Measurements from ENCODE around the gene LGALS8. TPM values are rescaled to one million over a fixed set of nuclear protein-coding genes. Genes with fewer than 3 reads are reported as not detected.
"Not testable (repeated sequence)": the region's sequence is repeated elsewhere in the genome, so short reads cannot be mapped to it uniquely, and the experiment has no call there.

The LGALS8 gene
- 10 to 100 TPM; 27.4 to 37.5 (median 35.0) TPM for total RNA-seq (2021; fragmentation: NEBNext Ultra II Directional; extraction: Animal tissue kit (Norgen Biotek cat#: 25700))
- long read RNA-seq, full-length matches to known transcripts, result 10 of 18 reads
- long read RNA-seq, partial matches to known transcripts, result 5 of 18 reads
- long read RNA-seq, other reads (novel, unspliced or antisense), result 3 of 18 reads

DNA sequence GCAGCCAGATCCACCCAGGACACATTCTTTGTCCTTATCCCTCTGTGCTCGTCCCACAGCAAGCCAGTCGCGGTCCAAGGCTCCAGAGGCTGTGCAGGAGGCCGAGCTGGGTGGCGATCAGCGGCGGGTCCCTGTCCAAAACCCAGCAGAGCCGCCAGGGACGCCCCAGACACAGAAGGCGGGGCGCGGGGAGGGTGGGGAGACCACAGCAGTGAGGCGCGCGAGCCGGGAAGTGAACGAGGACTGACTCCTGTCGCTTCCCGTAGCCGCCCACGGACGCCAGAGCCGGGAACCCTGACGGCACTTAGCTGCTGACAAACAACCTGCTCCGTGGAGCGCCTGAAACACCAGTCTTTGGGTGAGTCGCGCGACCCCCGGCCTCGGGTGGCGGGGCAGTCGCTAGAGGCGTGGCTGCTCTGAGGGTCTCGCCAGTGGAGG lies at the start of gene LGALS8:
Gene LGALS8 (plus strand): TSS at position 279 of the 438 bp plus-strand sequence. CDS start 2,089 bp downstream, outside the sequence.
- Mint-ChIP-seq H3K9me3 (no peaks in the 10 kb centered on the region), H3K4me3 (peak within 1 kb of the TSS; percentile 99), H3K4me1 (ENCODE audit: low read depth) (peaks cover 20% of the 10 kb centered on the region), H3K27ac (peak within 1 kb of the TSS; percentile 93), H3K36me3 (ENCODE audit: low read depth) (no peaks in the 10 kb centered on the region; the same call in 1 of the 2 replicates), H3K27me3 (ENCODE audit: insufficient read depth) (peaks cover 5% of the 10 kb centered on the region)
- DNase-seq, result peak; percentile 82
- TF ChIP-seq, protein P1, sequence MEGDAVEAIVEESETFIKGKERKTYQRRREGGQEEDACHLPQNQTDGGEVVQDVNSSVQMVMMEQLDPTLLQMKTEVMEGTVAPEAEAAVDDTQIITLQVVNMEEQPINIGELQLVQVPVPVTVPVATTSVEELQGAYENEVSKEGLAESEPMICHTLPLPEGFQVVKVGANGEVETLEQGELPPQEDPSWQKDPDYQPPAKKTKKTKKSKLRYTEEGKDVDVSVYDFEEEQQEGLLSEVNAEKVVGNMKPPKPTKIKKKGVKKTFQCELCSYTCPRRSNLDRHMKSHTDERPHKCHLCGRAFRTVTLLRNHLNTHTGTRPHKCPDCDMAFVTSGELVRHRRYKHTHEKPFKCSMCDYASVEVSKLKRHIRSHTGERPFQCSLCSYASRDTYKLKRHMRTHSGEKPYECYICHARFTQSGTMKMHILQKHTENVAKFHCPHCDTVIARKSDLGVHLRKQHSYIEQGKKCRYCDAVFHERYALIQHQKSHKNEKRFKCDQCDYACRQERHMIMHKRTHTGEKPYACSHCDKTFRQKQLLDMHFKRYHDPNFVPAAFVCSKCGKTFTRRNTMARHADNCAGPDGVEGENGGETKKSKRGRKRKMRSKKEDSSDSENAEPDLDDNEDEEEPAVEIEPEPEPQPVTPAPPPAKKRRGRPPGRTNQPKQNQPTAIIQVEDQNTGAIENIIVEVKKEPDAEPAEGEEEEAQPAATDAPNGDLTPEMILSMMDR (IDR thresholded peaks at IDR 0.05), result no peak

DNA sequence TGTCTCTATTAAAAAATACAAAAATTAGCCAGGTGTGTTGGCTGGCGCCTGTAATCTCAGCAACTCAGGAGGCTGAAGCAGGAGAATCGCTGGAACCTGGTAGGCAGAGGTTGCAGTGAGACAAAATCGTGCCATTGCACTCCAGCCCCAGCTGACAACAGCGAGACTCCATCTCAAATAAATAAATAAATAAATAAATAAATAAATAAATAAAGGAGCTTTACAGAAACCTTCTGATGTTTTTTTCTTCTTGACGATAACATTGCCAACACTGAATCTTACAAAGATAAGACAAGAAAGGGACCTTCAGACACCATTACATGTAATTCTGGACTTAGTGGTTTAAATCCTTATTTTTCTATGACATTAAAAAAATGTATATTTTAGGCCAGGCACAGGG lies 47.8 kb upstream of the LGALS8 start:
- Mint-ChIP-seq H3K4me1 (ENCODE audit: low read depth) (no peaks in the 10 kb centered on the region), H3K27ac (no peak overlapping the region), H3K36me3 (ENCODE audit: low read depth) (no peaks in the 10 kb centered on the region), H3K9me3 (no peaks in the 10 kb centered on the region), H3K27me3 (ENCODE audit: insufficient read depth) (peaks cover 9% of the 10 kb centered on the region), H3K4me3 (no peak overlapping the region)
- DNase-seq, result no peak
- TF ChIP-seq, protein P1 (IDR thresholded peaks at IDR 0.05), result no peak

DNA sequence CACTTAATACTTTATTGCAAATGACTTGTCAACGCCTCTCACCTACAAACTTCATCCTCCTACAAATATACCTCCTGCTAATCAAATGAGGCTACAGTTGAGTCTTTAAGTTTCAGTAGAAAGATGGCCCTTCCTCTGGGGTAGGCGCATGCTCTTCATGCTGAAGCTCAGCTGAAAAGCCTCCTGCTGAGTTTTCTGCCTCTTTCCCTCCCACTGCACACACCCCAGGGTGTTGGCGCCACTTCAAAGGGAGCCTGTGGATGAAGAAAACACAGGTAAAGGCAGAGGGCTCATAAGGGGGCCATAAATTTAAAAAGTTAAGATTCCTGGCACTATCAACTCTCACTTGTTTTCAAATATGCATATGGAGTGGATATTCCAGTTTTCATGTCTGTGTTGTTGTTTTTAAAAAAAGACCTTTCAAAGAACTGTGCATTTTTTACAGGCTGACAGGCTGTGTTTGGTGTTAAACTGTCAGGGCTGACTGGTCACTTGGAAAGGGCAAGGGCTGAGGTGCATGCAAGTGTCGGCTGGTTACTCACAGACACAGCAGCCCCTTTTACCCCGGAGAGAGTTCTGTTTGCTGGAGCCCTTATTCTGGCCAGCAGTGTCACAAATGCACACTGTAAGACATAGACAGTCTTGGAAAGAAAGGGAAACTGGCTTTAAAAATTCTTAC lies 42.9 kb upstream of the LGALS8 start:
- Mint-ChIP-seq H3K27me3 (ENCODE audit: insufficient read depth) (no peaks in the 10 kb centered on the region; the same call in 1 of the 2 replicates), H3K4me3 (no peak overlapping the region), H3K27ac (no peak overlapping the region), H3K9me3 (no peaks in the 10 kb centered on the region; the same call in 1 of the 2 replicates), H3K36me3 (ENCODE audit: low read depth) (no peaks in the 10 kb centered on the region), H3K4me1 (ENCODE audit: low read depth) (no peaks in the 10 kb centered on the region)
- DNase-seq, result no peak
- TF ChIP-seq, protein P1 (IDR thresholded peaks at IDR 0.05), result no peak

DNA sequence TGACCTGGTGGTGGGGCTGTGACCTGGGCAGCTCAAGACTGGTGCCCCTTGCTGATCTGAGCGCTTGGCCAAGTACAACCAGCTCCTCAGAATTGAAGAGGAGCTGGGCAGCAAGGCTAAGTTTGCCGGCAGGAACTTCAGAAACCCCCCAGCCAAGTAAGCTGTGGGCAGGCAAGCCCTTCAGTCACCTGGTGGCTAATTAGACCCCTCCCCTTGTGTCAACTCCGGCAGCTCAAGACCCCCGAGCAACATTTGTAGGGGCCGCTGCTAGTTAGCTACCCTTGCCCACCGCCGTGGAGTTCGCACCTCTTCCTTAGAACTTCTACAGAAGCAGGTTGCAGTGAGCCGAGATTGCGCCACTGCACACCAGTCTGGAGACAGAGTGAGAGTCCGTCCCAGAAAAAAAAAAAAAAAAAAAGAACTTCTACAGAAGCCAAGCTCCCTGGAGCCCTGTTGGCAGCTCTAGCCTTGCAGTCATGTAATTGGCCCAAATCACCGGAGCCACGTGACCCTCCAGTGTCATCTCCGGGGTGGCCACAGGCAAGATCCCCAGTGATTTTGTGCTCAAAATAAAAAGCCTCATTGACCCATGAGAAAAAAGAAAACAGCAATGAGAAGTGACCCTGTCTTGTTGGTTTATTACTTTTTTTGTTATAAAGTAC lies 39.3 kb upstream of the LGALS8 start:
- Mint-ChIP-seq H3K9me3 (no peaks in the 10 kb centered on the region; the same call in 1 of the 2 replicates), H3K4me1 (ENCODE audit: low read depth) (no peaks in the 10 kb centered on the region), H3K27me3 (ENCODE audit: insufficient read depth) (no peaks in the 10 kb centered on the region; the same call in 1 of the 2 replicates), H3K27ac (no peak overlapping the region), H3K4me3 (no peak overlapping the region), H3K36me3 (ENCODE audit: low read depth) (no peaks in the 10 kb centered on the region)
- DNase-seq, result no peak
- TF ChIP-seq, protein P1 (IDR thresholded peaks at IDR 0.05), result no peak

DNA sequence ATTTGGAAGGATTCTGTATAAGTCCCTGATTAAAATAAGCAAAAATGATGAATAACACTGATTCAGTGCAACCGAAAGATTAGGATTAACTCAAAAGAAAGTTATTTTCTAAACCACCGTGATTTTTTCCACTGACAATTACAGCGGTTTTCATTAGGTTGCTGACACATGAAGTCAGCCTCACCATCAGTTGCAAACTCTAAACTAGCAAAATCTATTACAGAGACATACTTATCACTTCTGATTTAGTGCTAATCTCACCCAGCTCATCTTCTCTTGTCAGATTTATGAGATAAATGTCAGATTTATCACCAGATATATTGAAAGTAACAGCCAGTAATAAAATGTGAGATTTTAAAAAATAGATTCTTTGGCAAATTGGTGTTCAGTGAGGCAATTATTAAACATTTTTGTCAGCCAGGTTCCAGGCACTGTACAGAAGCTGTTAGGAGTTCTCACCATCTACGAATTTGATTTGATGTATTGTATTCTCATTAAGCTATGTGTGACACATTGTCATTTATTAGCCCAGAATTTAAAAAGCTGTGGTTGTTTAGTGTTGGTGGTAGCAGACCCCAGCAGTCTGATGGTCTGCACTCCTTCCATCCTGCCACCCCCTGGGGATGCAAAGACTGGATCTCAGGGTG lies 37.3 kb upstream of the LGALS8 start:
- Mint-ChIP-seq H3K9me3 (no peaks in the 10 kb centered on the region; the same call in 1 of the 2 replicates), H3K36me3 (ENCODE audit: low read depth) (no peaks in the 10 kb centered on the region), H3K4me1 (ENCODE audit: low read depth) (no peaks in the 10 kb centered on the region), H3K27me3 (ENCODE audit: insufficient read depth) (peaks cover 3% of the 10 kb centered on the region; the same call in 1 of the 2 replicates), H3K27ac (no peak overlapping the region), H3K4me3 (no peak overlapping the region)
- TF ChIP-seq, protein P1 (IDR thresholded peaks at IDR 0.05), result no peak
- DNase-seq, result no peak

DNA sequence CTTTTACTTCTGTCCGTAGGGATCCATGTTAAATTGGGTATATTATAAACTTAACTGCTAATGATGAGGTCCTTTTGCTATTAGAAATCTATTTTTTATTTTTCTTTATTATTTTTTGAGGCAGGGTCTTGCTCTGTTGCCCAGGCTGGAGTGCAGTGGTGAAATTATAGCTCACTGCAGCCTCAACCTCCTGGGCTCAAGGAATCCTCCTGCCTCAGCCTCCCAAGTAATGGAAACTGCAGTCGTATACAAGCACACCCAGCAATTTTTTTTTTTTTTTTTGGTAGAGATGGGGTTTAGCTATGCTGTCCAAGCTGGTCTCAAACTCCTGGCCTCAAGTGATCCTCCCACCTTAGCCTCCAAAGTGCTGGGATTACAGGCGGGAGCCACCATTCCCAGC lies 34.6 kb upstream of the LGALS8 start:
- not testable (repeated sequence) for H3K9me3 Mint-ChIP-seq; H3K4me3 Mint-ChIP-seq; H3K4me1 Mint-ChIP-seq (ENCODE audit: low read depth); H3K27me3 Mint-ChIP-seq (ENCODE audit: insufficient read depth); H3K36me3 Mint-ChIP-seq (ENCODE audit: low read depth); H3K27ac Mint-ChIP-seq; DNase-seq

All from HFFc6 (cell line).